ENCODE results near the gene PPA1. TPM values are rescaled to one million over a fixed set of nuclear protein-coding genes. Genes with fewer than 3 reads are reported as not detected.

PPA1 gene
- total RNA-seq, 1 donor from 2014 or later, result 79.3 TPM

- H3K36me3 ChIP-seq, result peaks cover 0 to 54% of the 10 kb centered on the region in 2 donors
- no peak overlapping the region for H3K27ac ChIP-seq
- intact Hi-C loops (cut with DNase I), result no loop called here
These were observed 21.0 kb downstream of the PPA1 start for GRCh38 chr10:70212277-70212676.

DNA sequence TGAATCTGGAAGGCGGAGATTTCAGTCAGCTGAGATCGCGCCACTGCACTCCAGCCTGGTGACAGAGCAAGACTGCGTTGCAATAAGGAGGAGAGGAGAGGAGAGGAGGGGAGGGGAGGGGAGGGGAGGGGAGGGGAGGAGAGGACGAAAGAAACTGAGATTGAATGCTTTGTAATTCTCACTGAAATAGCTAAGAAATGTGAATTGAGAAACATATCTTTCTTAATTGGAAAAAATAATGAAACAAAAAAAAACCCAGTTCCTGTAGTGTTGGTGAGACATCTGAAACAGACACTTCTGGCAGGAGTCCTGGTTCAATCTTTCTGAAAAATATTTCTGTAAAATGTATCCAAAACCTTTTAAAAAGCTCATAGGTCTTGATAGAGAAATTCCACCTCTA lies 26.5 kb downstream of the PPA1 start:
- no peak for DNase-seq (ENCODE audit: extremely low spot score in 2 of 2)

More at GRCh38 chr10:70212277-70212676, 21.0 kb downstream of the PPA1 start:
- TF ChIP-seq POLR2A (IDR thresholded peaks at IDR 0.05), result no peak
- TF ChIP-seq, protein P1, sequence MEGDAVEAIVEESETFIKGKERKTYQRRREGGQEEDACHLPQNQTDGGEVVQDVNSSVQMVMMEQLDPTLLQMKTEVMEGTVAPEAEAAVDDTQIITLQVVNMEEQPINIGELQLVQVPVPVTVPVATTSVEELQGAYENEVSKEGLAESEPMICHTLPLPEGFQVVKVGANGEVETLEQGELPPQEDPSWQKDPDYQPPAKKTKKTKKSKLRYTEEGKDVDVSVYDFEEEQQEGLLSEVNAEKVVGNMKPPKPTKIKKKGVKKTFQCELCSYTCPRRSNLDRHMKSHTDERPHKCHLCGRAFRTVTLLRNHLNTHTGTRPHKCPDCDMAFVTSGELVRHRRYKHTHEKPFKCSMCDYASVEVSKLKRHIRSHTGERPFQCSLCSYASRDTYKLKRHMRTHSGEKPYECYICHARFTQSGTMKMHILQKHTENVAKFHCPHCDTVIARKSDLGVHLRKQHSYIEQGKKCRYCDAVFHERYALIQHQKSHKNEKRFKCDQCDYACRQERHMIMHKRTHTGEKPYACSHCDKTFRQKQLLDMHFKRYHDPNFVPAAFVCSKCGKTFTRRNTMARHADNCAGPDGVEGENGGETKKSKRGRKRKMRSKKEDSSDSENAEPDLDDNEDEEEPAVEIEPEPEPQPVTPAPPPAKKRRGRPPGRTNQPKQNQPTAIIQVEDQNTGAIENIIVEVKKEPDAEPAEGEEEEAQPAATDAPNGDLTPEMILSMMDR (IDR thresholded peaks at IDR 0.05), result no peak
- no peak for TF ChIP-seq POLR2AphosphoS5 (IDR thresholded peaks at IDR 0.05; ENCODE audit: insufficient read depth in 1 of 2, low read depth in 1 of 2)
- no peaks in the 10 kb centered on the region for H3K27me3 ChIP-seq
- H3K9me3 ChIP-seq, result no peaks in the 10 kb centered on the region
- H3K4me1 ChIP-seq, result no peaks in the 10 kb centered on the region
- H3K4me3 ChIP-seq, result no peak overlapping the region
- DNase-seq (ENCODE audit: extremely low spot score in 2 of 2), result no peak

GRCh38 chr10:70201105-70201504 lies 32.1 kb downstream of the PPA1 start:
- Histone ChIP-seq H3K36me3 (peaks cover 0 to 44% of the 10 kb centered on the region in 2 donors), H3K27me3 (no peaks in the 10 kb centered on the region), H3K9me3 (no peaks in the 10 kb centered on the region), H3K4me3 (no peak overlapping the region), H3K4me1 (no peaks in the 10 kb centered on the region), H3K27ac (no peak overlapping the region)
- intact Hi-C loops (cut with DNase I), result no loop called here
- no peak for DNase-seq (ENCODE audit: extremely low spot score in 2 of 2)
- TF ChIP-seq POLR2A (IDR thresholded peaks at IDR 0.05) (no peak), POLR2AphosphoS5 (IDR thresholded peaks at IDR 0.05; ENCODE audit: insufficient read depth in 1 of 2, low read depth in 1 of 2) (no peak)
- TF ChIP-seq, protein P1 (IDR thresholded peaks at IDR 0.05), result no peak

More for the DNA sequence above, 26.5 kb downstream of the PPA1 start:
- no peak for TF ChIP-seq POLR2A (IDR thresholded peaks at IDR 0.05)
- TF ChIP-seq POLR2AphosphoS5 (IDR thresholded peaks at IDR 0.05; ENCODE audit: insufficient read depth in 1 of 2, low read depth in 1 of 2), result no peak
- TF ChIP-seq, protein P1 (IDR thresholded peaks at IDR 0.05), result no peak
- peaks cover 0 to 56% of the 10 kb centered on the region in 2 donors for H3K36me3 ChIP-seq
- no peak overlapping the region for H3K27ac ChIP-seq
- H3K9me3 ChIP-seq, result no peaks in the 10 kb centered on the region
- no peak overlapping the region for H3K4me3 ChIP-seq
- H3K27me3 ChIP-seq, result no peaks in the 10 kb centered on the region
- intact Hi-C loops (cut with DNase I), result no loop called here
- no peaks in the 10 kb centered on the region for H3K4me1 ChIP-seq

GRCh38 chr10:70198696-70199466 lies 34.3 kb downstream of the PPA1 start:
- TF ChIP-seq POLR2A (IDR thresholded peaks at IDR 0.05) (no peak), POLR2AphosphoS5 (IDR thresholded peaks at IDR 0.05; ENCODE audit: insufficient read depth in 1 of 2, low read depth in 1 of 2) (no peak)
- TF ChIP-seq, protein P1 (IDR thresholded peaks at IDR 0.05), result no peak
- Histone ChIP-seq H3K4me1 (no peaks in the 10 kb centered on the region), H3K27me3 (no peaks in the 10 kb centered on the region), H3K9me3 (no peaks in the 10 kb centered on the region), H3K4me3 (no peak overlapping the region), H3K36me3 (peaks cover 0 to 37% of the 10 kb centered on the region in 2 donors), H3K27ac (no peak overlapping the region)
- no peak for DNase-seq (ENCODE audit: extremely low spot score in 2 of 2)
- intact Hi-C loops (cut with DNase I), result no loop called here
